LHCN-M2 (cell line): Measurements from ENCODE around the gene HIPK4. TPM values are rescaled to one million over a fixed set of nuclear protein-coding genes. Genes with fewer than 3 reads are reported as not detected.
A peak's percentile ranks its signal among the peaks of the same experiment; 100 is the strongest.

ENCODE experiments used
- DNase-seq: peaks from one replicate; pipeline ENCODE4 v3.0.0-alpha.2; 2012; ENCODE audit warnings: low read depth
- total RNA-seq: library from RNA; depleted of rRNA; stranded (reverse); fragments of >200 nt; gene quantifications from 2 replicates; pipeline ENCODE4 v1.2.3, GENCODE V29; 2014

The HIPK4 gene
- total RNA-seq, 1 experiment from 2014 or later, result not detected

- no peak for DNase-seq
Observed at GRCh38 chr19:40367577-40368434, 22.2 kb downstream of the HIPK4 start.

GRCh38 chr19:40366697-40367561, 23.1 kb downstream of the HIPK4 start:
- no peak for DNase-seq

- no peak for DNase-seq
Observed at GRCh38 chr19:40365613-40366401, 24.2 kb downstream of the HIPK4 start.

- no peak for DNase-seq
Observed at GRCh38 chr19:40365010-40365409, 25.0 kb downstream of the HIPK4 start.

GRCh38 chr19:40363069-40363468, 26.9 kb downstream of the HIPK4 start:
- no peak for DNase-seq

GRCh38 chr19:40362160-40362559, 27.8 kb downstream of the HIPK4 start:
- no peak for DNase-seq

- no peak for DNase-seq
Observed at GRCh38 chr19:40360708-40361241, 29.2 kb downstream of the HIPK4 start.

- no peak for DNase-seq
Observed at GRCh38 chr19:40360020-40360707, 29.8 kb downstream of the HIPK4 start.

- DNase-seq, result no peak
Observed at GRCh38 chr19:40358773-40359172, 31.2 kb downstream of the HIPK4 start.

GRCh38 chr19:40357640-40358039, 32.3 kb downstream of the HIPK4 start:
- DNase-seq, result no peak

GRCh38 chr19:40356681-40357595, 33.0 kb downstream of the HIPK4 start:
- DNase-seq, result no peak

GRCh38 chr19:40355975-40356680, 33.9 kb downstream of the HIPK4 start:
- no peak for DNase-seq

GRCh38 chr19:40348961-40349507, 40.9 kb downstream of the HIPK4 start:
- DNase-seq, result peak; percentile 67

- DNase-seq, result peak; percentile 98
Observed at GRCh38 chr19:40348125-40348913, 41.7 kb downstream of the HIPK4 start, which contains the start of the genes C19orf47 and PLD3. Gene C19orf47 (minus strand): TSS chr19:40348397. CDS start chr19:40341857, 6,540 bp downstream. Gene PLD3 (plus strand): TSS chr19:40348695. CDS start chr19:40366484, 17,789 bp downstream.

- DNase-seq, result no peak
Observed at GRCh38 chr19:40344422-40344821, 45.6 kb downstream of the HIPK4 start.

GRCh38 chr19:40342644-40343311, 47.2 kb downstream of the HIPK4 start:
- no peak for DNase-seq
